Stimulated activated naive B cell treated with anti-CD40 and anti-IgM and Interleukin-4, amounts not matched to agents 10 μg/mL and 1 μg/mL and 100 μg/mL, for 72 hours (primary cell): ENCODE data around the gene WDR43.

Source experiments
- ATAC-seq, 2 donors: fragments of 150-1000 bp; cut with Tn5 transposase; replicated peaks; 2 replicates each; pipeline ENCODE4 v1.10.0; 2021; ENCODE audit warnings: moderate library complexity in 1 of 2
- DNase-seq: peaks from one replicate; pipeline ENCODE4 v3.0.0; 2021
- H3K27ac Mint-ChIP-seq: one replicate; pipeline ENCODE4 v1.8.0; 2022; ENCODE audit warnings: mild to moderate bottlenecking, mixed read lengths
- H3K27me3 Mint-ChIP-seq, 2 donors: one replicate each; pipeline ENCODE4 v1.8.0; 2022; ENCODE audit warnings: mixed read lengths in 2 of 2
- H3K36me3 Mint-ChIP-seq, 2 donors: one replicate each; pipeline ENCODE4 v1.8.0; 2022; ENCODE audit warnings: mixed read lengths in 2 of 2, mild to moderate bottlenecking in 1 of 2
- H3K4me1 Mint-ChIP-seq, 2 donors: one replicate each; pipeline ENCODE4 v1.8.0; 2022; ENCODE audit warnings: mixed read lengths in 2 of 2, mild to moderate bottlenecking in 1 of 2
- H3K4me3 Mint-ChIP-seq, 2 donors: one replicate each; pipeline ENCODE4 v1.8.0; 2022; ENCODE audit warnings: mild to moderate bottlenecking in 2 of 2, mixed read lengths in 2 of 2, moderate library complexity in 1 of 2
- H3K9me3 Mint-ChIP-seq, 2 donors: one replicate each; pipeline ENCODE4 v1.8.0; 2022; ENCODE audit warnings: mixed read lengths in 2 of 2, mild to moderate bottlenecking in 1 of 2

Gene WDR43

DNA sequence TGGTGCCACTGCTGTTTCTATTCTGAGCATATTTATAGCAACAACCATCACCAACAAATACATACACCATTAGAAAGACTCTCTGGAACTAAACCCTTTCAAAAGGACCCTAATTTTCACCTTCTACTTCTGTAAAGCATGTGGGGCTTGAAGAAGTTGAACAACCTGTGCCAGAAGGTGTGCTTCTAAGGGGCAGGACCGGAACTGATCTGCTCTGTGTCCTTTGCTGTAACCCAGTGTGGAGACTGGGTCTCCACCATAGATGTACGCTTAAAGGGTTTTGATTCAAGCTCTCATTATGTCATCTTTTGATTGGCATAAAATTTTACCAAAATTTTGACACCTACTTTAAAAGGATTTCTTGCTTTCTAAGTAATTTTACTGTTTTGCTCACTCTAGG is 40.3 kb downstream of the WDR43 start:
- ATAC-seq (no peak), DNase-seq (no peak)
- Mint-ChIP-seq H3K27me3 (no peaks in the 10 kb centered on the region), H3K36me3 (peaks cover 25 to 39% of the 10 kb centered on the region in 2 donors), H3K4me3 (no peak overlapping the region), H3K4me1 (peaks cover 3 to 9% of the 10 kb centered on the region in 2 donors), H3K9me3 (no peaks in the 10 kb centered on the region), H3K27ac (no peak overlapping the region)

DNA sequence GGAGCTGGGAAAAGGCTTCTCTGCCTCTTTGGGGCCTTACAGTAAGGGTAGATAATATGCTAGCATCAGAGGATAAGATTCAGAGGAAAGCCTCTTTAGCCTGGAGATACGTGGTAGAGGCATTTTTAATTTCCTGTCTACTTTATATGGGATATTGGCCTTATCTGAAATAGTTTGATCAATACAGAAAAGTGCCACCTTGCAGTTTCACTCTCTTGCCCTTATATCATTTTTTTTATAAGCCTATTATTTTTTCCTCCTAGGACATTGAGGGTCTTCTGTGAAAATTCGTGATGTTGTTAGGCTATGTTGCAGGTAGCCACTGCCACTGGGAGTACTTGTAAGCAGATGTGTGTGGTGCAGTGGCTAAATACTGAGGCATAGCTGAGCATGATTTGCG is 46.5 kb downstream of the WDR43 start:
- Mint-ChIP-seq H3K27ac (peak overlapping the region; percentile 14), H3K36me3 (peaks cover 45 to 64% of the 10 kb centered on the region in 2 donors), H3K27me3 (no peaks in the 10 kb centered on the region), H3K9me3 (no peaks in the 10 kb centered on the region), H3K4me1 (peaks cover 3 to 9% of the 10 kb centered on the region in 2 donors), H3K4me3 (no peak overlapping the region)
- ATAC-seq (no peak), DNase-seq (no peak)

DNA sequence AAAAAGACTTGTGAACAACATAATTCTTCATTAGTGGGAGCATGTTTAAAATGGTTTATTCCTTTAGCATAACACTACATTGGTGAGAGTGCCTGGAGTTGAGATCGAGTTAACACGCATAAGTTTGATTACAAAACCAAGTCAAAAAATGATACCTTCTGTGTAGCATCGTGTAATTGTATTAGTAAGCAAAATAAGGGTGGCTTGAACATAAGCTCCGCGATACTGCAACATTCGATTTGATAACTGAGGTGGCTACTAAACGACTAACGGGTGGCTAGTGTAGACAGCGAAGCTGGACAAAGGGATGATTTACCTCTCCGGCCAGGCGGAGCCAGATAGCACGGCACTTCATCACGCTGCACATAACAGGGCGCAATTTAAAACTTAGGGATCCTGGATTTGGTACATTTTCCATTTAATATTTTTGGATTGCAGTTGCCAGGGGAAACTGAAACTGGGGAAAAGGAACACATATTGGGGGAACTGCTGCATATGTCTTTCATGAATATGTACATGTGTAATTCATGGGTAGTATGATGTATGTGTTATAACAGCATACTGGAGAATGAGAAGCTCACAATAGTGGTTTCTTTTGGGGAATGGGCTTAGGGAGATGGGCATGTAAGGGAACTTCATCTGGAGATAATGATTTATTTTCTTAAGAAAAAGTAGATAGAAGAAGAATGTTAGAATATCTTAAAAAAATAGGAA is 50.2 kb downstream of the WDR43 start:
- H3K9me3 Mint-ChIP-seq, result peaks cover 0 to 5% of the 10 kb centered on the region in 2 donors
- ATAC-seq, result no peak
- peaks cover 51 to 62% of the 10 kb centered on the region in 2 donors for H3K36me3 Mint-ChIP-seq
- H3K4me3 Mint-ChIP-seq, result no peak overlapping the region
- no peaks in the 10 kb centered on the region for H3K27me3 Mint-ChIP-seq
- peaks cover 2 to 7% of the 10 kb centered on the region in 2 donors for H3K4me1 Mint-ChIP-seq
- DNase-seq, result no peak
- peak overlapping the region; percentile 47 for H3K27ac Mint-ChIP-seq

DNA sequence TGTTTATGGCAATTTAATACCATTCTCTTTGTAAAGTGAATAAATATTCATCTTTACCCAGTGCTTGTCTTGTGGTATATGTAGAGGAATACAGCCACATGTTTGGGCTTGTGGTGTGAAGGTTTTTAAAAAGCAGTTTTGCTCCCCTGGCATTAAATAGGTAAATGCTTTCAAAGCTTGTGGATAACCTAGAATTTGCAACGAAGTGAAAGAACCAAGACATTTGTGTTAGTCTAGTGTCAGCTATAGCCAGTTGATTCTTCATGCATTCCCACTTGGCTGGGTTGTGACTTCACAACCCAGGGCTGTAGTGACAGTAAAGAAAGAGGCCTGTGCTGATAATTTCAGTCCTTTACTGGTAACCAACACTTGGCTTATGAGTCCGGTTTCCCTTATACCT is 53.7 kb downstream of the WDR43 start:
- DNase-seq (no peak), ATAC-seq (no peak)
- Mint-ChIP-seq H3K4me3 (no peak overlapping the region), H3K27me3 (no peaks in the 10 kb centered on the region), H3K9me3 (peaks cover 0 to 5% of the 10 kb centered on the region in 2 donors), H3K4me1 (peaks cover 19 to 31% of the 10 kb centered on the region in 2 donors), H3K27ac (no peak overlapping the region), H3K36me3 (peaks cover 45 to 58% of the 10 kb centered on the region in 2 donors)

DNA sequence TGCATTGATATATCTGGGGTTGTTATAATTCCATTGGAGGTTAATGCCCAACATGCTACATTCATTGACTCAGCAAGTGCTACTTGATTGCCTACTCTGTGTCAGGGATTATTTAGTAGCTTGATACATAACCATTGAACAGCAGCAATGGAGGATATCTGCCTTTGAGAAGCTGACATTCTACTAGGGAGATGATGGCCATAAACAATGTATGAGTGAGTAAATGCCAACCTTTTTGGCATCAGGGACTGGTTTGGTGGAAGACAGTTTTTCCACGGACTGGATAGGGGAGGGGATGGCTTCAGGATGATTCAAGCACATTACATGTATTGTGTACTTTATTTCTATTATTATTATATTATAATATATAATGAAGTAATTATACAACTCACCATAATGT is 54.7 kb downstream of the WDR43 start:
- ATAC-seq, result no peak
- Mint-ChIP-seq H3K36me3 (peaks cover 35 to 48% of the 10 kb centered on the region in 2 donors), H3K27me3 (no peaks in the 10 kb centered on the region), H3K9me3 (peaks cover 0 to 5% of the 10 kb centered on the region in 2 donors), H3K4me1 (peaks cover 19 to 34% of the 10 kb centered on the region in 2 donors), H3K27ac (no peak overlapping the region), H3K4me3 (no peak overlapping the region)
- no peak for DNase-seq

DNA sequence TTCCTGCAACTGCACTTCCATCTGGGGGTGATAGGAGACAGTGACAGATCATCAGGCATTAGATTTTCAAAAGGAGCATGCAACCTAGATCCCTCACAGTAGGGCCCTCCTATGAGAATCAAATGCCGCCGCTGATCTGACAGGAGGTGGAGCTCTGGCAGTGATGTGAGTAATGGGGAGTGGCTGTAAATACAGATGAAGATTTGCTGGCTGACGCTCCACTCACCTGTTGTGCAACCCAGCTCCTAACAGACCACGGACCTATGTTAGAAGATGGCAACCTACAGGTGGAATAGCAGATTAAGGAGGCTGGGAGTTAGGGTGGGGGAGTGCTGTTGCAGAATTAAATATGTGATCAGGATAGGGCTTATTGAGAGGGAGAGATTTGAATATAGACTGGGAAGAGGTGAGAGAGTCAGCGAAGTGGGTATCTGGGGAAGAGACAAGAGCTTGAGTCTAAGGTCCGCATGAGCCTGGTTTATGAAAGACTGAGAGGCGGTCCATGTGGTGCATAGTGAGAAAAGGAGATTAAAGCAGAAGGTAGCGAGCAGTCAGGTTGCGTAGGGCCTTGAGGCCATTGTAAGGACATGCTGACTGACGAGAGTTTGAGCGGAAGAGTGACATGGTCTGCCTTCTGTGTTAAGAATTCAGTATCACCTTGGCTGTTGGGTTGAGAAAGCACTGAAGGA is 55.3 kb downstream of the WDR43 start:
- H3K4me1 Mint-ChIP-seq, result peaks cover 19 to 34% of the 10 kb centered on the region in 2 donors
- no peak overlapping the region for H3K4me3 Mint-ChIP-seq
- H3K9me3 Mint-ChIP-seq, result peaks cover 0 to 5% of the 10 kb centered on the region in 2 donors
- no peak for DNase-seq
- no peaks in the 10 kb centered on the region for H3K27me3 Mint-ChIP-seq
- H3K27ac Mint-ChIP-seq, result peak overlapping the region; percentile 31
- peaks cover 31 to 43% of the 10 kb centered on the region in 2 donors for H3K36me3 Mint-ChIP-seq
- no peak for ATAC-seq

DNA sequence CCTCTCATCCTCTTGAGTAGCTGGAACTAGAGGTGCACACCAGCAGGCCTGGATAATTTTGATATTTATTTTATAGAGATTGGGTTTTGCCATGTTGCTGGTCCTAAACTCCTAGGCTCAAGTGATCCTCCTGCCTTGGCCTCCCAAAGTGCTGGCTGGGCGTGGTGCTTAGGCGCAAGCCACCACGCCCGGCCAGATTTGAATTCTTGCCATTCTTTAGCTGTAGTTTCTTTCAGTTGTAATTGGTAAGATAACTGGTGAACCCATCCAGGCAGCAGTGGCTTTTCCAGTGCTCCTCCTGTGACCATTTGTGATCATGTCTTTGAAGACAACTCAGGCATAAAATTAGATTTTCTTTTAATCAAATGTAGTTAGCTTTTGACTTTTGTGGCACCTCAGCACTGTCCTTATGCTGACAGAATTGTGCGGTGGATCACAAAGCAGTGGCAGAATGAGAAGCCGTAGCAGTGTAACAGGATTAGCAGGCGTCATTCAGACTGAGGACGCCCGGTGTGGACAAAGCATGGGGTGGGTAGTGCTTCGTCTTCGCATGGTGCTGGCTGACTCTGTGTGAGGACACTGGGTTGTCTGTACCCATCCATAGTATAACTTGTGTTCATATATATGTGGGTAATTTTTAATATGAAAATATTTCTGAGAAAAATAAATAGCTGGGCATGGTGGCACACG is 56.6 kb downstream of the WDR43 start:
- DNase-seq (no peak), ATAC-seq (no peak)
- Mint-ChIP-seq H3K9me3 (peaks cover 0 to 5% of the 10 kb centered on the region in 2 donors), H3K27me3 (no peaks in the 10 kb centered on the region), H3K36me3 (peaks cover 23 to 33% of the 10 kb centered on the region in 2 donors), H3K4me1 (peaks cover 23 to 34% of the 10 kb centered on the region in 2 donors), H3K27ac (no peak overlapping the region), H3K4me3 (no peak overlapping the region)

DNA sequence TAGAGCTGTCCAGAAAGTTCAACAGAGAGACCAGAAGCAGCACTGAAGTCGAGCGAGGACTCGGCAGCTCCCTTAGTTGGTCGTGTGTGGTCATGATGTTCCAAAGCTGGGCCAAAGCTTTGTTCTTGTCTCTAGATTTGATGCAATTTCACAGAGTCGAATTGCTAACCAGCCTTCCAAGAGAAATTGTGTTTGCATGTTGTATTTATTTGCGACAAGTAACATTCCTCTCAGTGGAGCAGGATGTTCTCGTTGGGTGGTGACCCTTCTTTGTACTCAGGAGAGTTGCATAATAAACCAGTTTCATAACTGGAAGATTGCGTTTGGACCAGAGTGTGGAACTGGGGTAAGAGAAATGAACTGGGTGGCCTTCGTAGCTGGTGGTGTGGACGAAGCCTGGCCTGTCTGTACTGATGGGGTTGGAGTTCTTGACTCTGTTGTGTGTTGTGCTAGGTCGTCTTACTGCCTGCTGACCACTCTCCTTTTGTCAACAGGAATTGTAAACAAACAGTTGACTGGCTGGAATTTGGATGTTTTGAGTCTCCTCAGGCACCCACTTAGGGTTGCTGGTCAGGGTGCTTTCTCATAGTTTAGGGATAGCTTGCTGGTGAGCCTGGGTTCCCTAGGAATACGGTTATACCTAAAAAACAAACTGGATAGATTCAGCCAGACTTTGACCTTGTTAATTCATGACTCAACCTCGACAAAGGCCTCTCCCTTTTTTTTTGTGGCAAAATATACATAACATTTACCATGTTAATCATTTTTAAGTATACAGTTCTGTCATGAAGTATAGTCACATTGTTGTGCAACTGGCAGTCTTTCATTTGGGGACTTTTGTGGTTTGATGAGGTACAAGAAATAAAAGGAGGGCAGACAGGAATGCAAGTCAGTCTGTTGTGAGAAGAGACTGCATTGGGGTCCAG is 57.7 kb downstream of the WDR43 start:
- peaks cover 25 to 29% of the 10 kb centered on the region in 2 donors for H3K4me1 Mint-ChIP-seq
- DNase-seq, result no peak
- no peak overlapping the region for H3K27ac Mint-ChIP-seq
- peaks cover 0 to 5% of the 10 kb centered on the region in 2 donors for H3K9me3 Mint-ChIP-seq
- no peak for ATAC-seq
- no peaks in the 10 kb centered on the region for H3K27me3 Mint-ChIP-seq
- H3K4me3 Mint-ChIP-seq, result no peak overlapping the region
- H3K36me3 Mint-ChIP-seq, result peaks cover 20 to 28% of the 10 kb centered on the region in 2 donors

DNA sequence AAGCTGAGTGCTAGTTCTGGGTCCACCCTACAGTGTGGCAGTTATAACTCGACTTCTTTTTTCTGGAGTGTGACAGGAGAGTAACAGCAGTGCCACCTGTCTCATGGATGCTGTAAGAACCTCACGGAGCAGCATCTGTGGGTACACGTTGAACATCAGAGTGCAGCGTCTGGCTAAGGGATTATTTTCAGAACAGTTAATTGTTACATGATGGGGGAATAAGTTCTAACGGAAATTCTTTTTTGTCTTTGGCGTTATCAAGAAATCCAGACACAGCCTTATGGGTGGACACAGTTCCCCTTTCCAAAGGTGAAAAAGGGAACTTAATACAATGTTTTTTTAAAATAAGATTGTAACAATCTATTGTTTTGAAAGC is 58.4 kb downstream of the WDR43 start:
- Mint-ChIP-seq H3K4me3 (no peak overlapping the region), H3K36me3 (peaks cover 20 to 30% of the 10 kb centered on the region in 2 donors), H3K4me1 (peaks cover 25 to 29% of the 10 kb centered on the region in 2 donors), H3K9me3 (peaks cover 0 to 5% of the 10 kb centered on the region in 2 donors), H3K27me3 (no peaks in the 10 kb centered on the region), H3K27ac (no peak overlapping the region)
- ATAC-seq (peak; percentile 33 to 55), DNase-seq (no peak)

DNA sequence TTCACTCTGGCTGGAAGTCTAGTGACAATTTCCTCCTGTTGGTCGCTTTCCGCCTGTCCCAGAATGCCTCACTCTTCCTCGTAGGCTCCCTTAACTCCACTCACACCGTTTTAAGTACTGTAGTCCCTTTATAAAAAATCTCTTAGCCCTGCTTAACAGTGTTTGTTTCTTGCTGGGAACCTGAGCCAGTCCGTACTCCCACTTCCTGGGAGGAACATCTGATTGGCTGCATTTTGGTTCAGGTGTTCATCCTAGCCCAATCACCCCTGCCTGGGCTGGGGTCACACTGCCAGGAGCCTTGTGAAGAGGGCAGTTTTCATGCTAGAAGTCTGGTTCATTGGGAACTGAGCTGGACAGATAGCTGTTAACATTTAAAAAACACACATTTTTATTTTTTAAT is 61.0 kb downstream of the WDR43 start:
- Mint-ChIP-seq H3K4me3 (no peak overlapping the region), H3K27ac (no peak overlapping the region), H3K27me3 (no peaks in the 10 kb centered on the region), H3K4me1 (peaks cover 15 to 19% of the 10 kb centered on the region in 2 donors), H3K36me3 (peaks cover 3 to 4% of the 10 kb centered on the region in 2 donors), H3K9me3 (no peaks in the 10 kb centered on the region)
- ATAC-seq (no peak), DNase-seq (no peak)

DNA sequence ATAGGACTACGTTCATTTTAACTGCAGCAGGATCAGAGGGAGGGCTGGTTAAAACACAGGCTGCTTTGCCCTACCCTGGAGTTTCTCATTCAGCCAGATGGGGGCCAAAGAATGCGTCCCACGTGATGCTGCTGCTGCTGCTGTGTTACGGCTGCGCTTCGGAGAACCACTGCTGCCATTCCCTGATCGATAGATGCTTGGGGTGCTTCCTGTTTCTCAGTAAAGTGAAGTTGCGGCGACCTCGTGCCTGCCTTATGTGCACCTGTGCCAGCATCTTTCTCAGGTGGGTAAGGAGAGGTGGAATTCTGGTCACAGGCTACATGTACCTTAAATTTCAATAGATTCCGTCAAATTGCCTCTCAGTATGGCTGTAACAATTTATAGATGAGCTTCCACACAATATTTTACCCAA is 62.0 kb downstream of the WDR43 start:
- H3K4me3 Mint-ChIP-seq, result no peak overlapping the region

DNA sequence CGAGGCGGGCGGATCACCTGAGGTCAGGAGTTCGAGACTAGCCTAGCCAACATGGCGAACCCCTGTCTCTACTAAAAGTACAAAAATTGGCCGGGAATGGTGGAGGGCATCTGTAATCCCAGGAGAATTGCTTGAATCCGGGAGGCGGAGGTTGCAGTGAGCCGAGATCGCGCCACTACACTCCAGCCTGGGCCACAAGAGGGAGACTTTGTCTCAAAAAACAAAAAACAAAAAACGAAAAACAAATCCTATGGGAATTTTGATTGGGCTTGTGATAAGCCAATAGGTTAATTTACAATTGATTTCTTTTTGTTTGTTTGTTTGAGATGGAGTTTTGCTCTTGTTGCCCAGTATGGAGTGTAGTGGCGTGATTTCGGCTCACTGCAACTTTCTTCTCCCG is 62.4 kb downstream of the WDR43 start:
- peaks cover 14 to 15% of the 10 kb centered on the region in 2 donors for H3K4me1 Mint-ChIP-seq
- no peak overlapping the region for H3K27ac Mint-ChIP-seq
- peaks cover 2 to 3% of the 10 kb centered on the region in 2 donors for H3K36me3 Mint-ChIP-seq
- no peak for ATAC-seq
- no peaks in the 10 kb centered on the region for H3K9me3 Mint-ChIP-seq
- DNase-seq, result no peak
- no peaks in the 10 kb centered on the region for H3K27me3 Mint-ChIP-seq
- H3K4me3 Mint-ChIP-seq, result no peak overlapping the region

More for the DNA sequence above, 62.0 kb downstream of the WDR43 start:
- Mint-ChIP-seq H3K27me3 (no peaks in the 10 kb centered on the region), H3K9me3 (no peaks in the 10 kb centered on the region), H3K4me1 (peaks cover 15 to 18% of the 10 kb centered on the region in 2 donors), H3K27ac (no peak overlapping the region), H3K36me3 (peaks cover 2 to 3% of the 10 kb centered on the region in 2 donors)
- ATAC-seq, result peak; percentile 60 to 74
- no peak for DNase-seq

DNA sequence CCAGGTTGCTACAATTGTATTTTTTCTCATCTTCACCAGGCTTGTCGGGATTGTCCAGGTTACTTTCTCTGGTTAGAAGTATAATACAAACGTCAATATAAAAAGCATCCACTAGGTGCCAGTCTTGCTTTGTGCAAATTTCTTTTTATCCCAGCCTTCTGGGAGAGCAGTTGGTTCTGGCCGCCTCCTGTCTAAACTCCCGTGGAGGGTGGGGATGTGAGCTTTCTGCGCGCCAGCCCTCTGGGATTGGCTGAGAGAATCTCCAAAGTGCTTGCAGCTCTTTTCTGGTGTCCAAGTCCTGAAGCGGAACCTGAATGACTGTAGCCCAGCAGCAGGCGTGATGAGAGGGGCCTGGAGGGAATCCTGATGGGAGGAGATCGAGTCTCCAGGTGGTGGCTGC is 64.2 kb downstream of the WDR43 start:
- Mint-ChIP-seq H3K36me3 (peaks cover 0 to 3% of the 10 kb centered on the region in 2 donors), H3K4me1 (peaks cover 0 to 6% of the 10 kb centered on the region in 2 donors), H3K9me3 (no peaks in the 10 kb centered on the region), H3K27ac (no peak overlapping the region), H3K4me3 (no peak overlapping the region), H3K27me3 (no peaks in the 10 kb centered on the region)
- DNase-seq (peak; percentile 15), ATAC-seq (peak; percentile 56 to 69)
